Heart left ventricle (tissue), 16 donors: ENCODE data around the gene TBC1D3B. TPM values are rescaled to one million over a fixed set of nuclear protein-coding genes. Genes with fewer than 3 reads are reported as not detected.

Source experiments
- ATAC-seq, 4 donors: fragments of 200-7000 bp; cut with Tn5 transposase; one replicate each; pipeline ENCODE4 v1.9.1; 2020 to 2022; ENCODE audit warnings: moderate library complexity in 4 of 4, mild to moderate bottlenecking in 3 of 4, moderate number of reproducible peaks in 1 of 4
- DNase-seq, 5 donors: peaks; one replicate each; pipeline ENCODE4 v3.0.0-alpha.2; 2020
- H3K27ac ChIP-seq, 12 donors: fragments of 200-600 bp; sonication (generic) in 4 of 12; one replicate each; pipeline versions ENCODE4 v1.5.0 to v1.8.0; 2016 to 2022; ENCODE audit warnings: mild to moderate bottlenecking in 2 of 12
- H3K27me3 ChIP-seq, 9 donors: fragments of 200-600 bp; sonication (generic) in 2 of 9; one replicate each; pipeline versions ENCODE4 v1.5.1 to v1.8.0; 2016 to 2022; ENCODE audit warnings: mild to moderate bottlenecking in 3 of 9
- H3K36me3 ChIP-seq, 9 donors: fragments of 200-600 bp; sonication (generic) in 2 of 9; one replicate each; pipeline versions ENCODE4 v1.5.0 to v1.8.0; 2018 to 2022; ENCODE audit warnings: mild to moderate bottlenecking in 2 of 9
- H3K4me1 ChIP-seq, 12 donors: fragments of 200-600 bp; sonication (generic) in 4 of 12; one replicate each; pipeline versions ENCODE4 v1.5.0 to v1.8.0; 2016 to 2022; ENCODE audit warnings: mild to moderate bottlenecking in 3 of 12
- H3K4me3 ChIP-seq, 12 donors: fragments of 200-600 bp; sonication (generic) in 4 of 12; one replicate each; pipeline versions ENCODE4 v1.5.0 to v1.8.0; 2017 to 2022; ENCODE audit warnings: mild to moderate bottlenecking in 9 of 12, moderate library complexity in 4 of 12
- H3K9me3 ChIP-seq, 12 donors: fragments of 200-600 bp; sonication (generic) in 4 of 12; one replicate each; pipeline versions ENCODE4 v1.5.0 to v1.8.0; 2016 to 2022; ENCODE audit warnings: mild to moderate bottlenecking in 1 of 12
- POLR2A ChIP-seq, 2 donors: fragments of 450-650 bp; IDR thresholded peaks; one replicate each; pipeline ENCODE4 v1.6.1; 2017; ENCODE audit warnings: antibody characterized with exemption in 2 of 2, mild to moderate bottlenecking in 2 of 2, moderate library complexity in 2 of 2
- WGBS, 4 donors: extraction: QIAGEN DNeasy Blood & Tissue Kit in 2 of 4; methylation state at CpG; one replicate each; pipeline versions ENCODE4 v1.1.5 to v1.1.7; 2013 to 2018; 5-methylcytosine and 5-hydroxymethylcytosine counted together
- intact Hi-C, 10 donors: fragments of 100-400 bp; cut with DNase I; formaldehyde crosslinking; loops; one replicate each; pipeline versions ENCODE4 v1.11.1 to v1.14.2; 2022
- polyA plus RNA-seq, 2 donors: library from polyadenylated mRNA; stranded (reverse); fragments of 200-250 nt; gene quantifications; one replicate each; pipeline ENCODE4 v1.2.3, GENCODE V29; 2013
- total RNA-seq, 9 donors: library from RNA; depleted of rRNA in 2 of 9; stranded (reverse); fragments of >200 nt in 2 of 9; fragmentation: NEBNext Ultra II Directional in 3 of 9; extraction: Animal tissue kit (Norgen Biotek cat#: 25700) in 3 of 9; gene quantifications; one replicate each; pipeline versions ENCODE4 v1.1.0 to v1.2.4, GENCODE V29; 2016 to 2023
- TF ChIP-seq, protein P1 (sequence below), 12 donors: fragments of 200-600 bp; sonication (generic) in 4 of 12; IDR thresholded peaks; one replicate each; pipeline versions ENCODE4 v1.5.0 to v1.8.0; 2018 to 2022; ENCODE audit warnings: antibody characterized with exemption in 12 of 12, mild to moderate bottlenecking in 5 of 12
- donor health status: ischemic (EF 13 %, LVEDD 7.1; RV severe dilation, severe dysfunction).
- donor health status: healthy with polysubstance abuse.
- donor health status: DM: no; HTN: yes; CAD: no.
- donor health status: DM: no; HTN: no; CAD: no.
- donor health status: ischemic (EF 25% LVEDD 6.9; RV normal size, moderate dysfunction).
- donor health status: ischemic (EF 25% LVEDD 5.7; RV mildly dilated, moderate dysfunction).
- donor health status: healthy.
- donor health status: DM: yes; HTN: yes; CAD: no.
- donor health status: ischemic (EF 35%, LVEDD 5.7; RV mildly dilated, moderate dysfunction).
- donor health status: nonischemic (EF 11% LVEDD 7.7; RV severe dilation, severe dysfunction).
- donor health status: DM: yes; HTN: yes; CAD: no.
- donor health status: PGD.
- donor health status: ischemic (EF 29% LVEDD 5.4; RV normal size, mild dysfunction).
- donor health status: nonischemic (EF 23%, LVEDD 6.1; RV moderate dilation, normal function).

The TBC1D3B gene
- total and polyA plus RNA-seq, 11 donors, result 0.62 to 3.3 (median 1.4) TPM; not detected in 1

DNA sequence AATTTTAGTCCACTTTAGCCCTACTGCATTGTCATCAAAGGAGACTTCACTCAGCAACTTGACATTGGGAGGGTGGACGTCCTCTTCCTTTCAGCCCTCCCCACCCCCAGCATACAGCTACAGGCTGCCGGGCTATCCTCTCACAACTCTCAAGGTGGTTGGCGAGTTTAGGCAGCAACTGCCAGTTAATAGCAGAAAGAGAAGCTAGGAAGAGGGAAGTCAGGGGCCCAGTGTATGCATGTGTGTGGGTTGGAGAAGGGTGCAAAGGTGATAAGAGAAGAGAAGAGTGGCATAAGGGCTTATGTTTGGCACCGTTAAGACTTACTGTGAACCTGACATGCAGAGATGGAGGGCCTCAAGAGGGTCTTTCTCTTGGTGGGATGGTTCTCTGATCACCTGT, 41.0 kb downstream of the TBC1D3B start:
- Histone ChIP-seq H3K4me3 (no peak overlapping the region), H3K9me3 (no peaks in the 10 kb centered on the region), H3K36me3 (no peaks in the 10 kb centered on the region), H3K27me3 (peaks cover 0 to 31% (median 0%) of the 10 kb centered on the region in 9 donors), H3K4me1 (peaks cover 0 to 21% (median 0%) of the 10 kb centered on the region in 12 donors), H3K27ac (no peak overlapping the region)
- intact Hi-C loops, result no loop called here
- WGBS, 4 donors, result 72 to 90% (median 78%) methylated on average over 4 of the region's 4 CpGs
- ATAC-seq (no peak), DNase-seq (no peak)
- TF ChIP-seq, protein P1, sequence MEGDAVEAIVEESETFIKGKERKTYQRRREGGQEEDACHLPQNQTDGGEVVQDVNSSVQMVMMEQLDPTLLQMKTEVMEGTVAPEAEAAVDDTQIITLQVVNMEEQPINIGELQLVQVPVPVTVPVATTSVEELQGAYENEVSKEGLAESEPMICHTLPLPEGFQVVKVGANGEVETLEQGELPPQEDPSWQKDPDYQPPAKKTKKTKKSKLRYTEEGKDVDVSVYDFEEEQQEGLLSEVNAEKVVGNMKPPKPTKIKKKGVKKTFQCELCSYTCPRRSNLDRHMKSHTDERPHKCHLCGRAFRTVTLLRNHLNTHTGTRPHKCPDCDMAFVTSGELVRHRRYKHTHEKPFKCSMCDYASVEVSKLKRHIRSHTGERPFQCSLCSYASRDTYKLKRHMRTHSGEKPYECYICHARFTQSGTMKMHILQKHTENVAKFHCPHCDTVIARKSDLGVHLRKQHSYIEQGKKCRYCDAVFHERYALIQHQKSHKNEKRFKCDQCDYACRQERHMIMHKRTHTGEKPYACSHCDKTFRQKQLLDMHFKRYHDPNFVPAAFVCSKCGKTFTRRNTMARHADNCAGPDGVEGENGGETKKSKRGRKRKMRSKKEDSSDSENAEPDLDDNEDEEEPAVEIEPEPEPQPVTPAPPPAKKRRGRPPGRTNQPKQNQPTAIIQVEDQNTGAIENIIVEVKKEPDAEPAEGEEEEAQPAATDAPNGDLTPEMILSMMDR (IDR thresholded peaks at IDR 0.05), result no peak
- no peak for TF ChIP-seq POLR2A (IDR thresholded peaks at IDR 0.05)

- Histone ChIP-seq H3K4me3 (no peak overlapping the region), H3K36me3 (no peaks in the 10 kb centered on the region), H3K4me1 (peaks cover 0 to 22% (median 0%) of the 10 kb centered on the region in 12 donors), H3K9me3 (no peaks in the 10 kb centered on the region), H3K27me3 (peaks cover 0 to 31% (median 0%) of the 10 kb centered on the region in 9 donors), H3K27ac (no peak overlapping the region)
- intact Hi-C loops, result loop anchor here in 1 of 10 donors (5.0 kb wide), 1 partner anchor 146 kb away; the partner anchor contains the start of gene CCL14
- DNase-seq, result no peak
- ATAC-seq, result peak in 2 of 4 donors; percentile 22 to 29
- TF ChIP-seq POLR2A (IDR thresholded peaks at IDR 0.05), result no peak
- TF ChIP-seq, protein P1 (IDR thresholded peaks at IDR 0.05), result no peak
- WGBS, 4 donors, result 54 to 57% (median 55%) methylated on average over 4 of the region's 4 CpGs
Measured at GRCh38 chr17:36133602-36134236, 42.7 kb downstream of the TBC1D3B start.

GRCh38 chr17:36132421-36132831, 44.0 kb downstream of the TBC1D3B start:
- H3K4me3 ChIP-seq, result no peak overlapping the region
- H3K9me3 ChIP-seq, result no peaks in the 10 kb centered on the region
- peaks cover 0 to 22% (median 0%) of the 10 kb centered on the region in 12 donors for H3K4me1 ChIP-seq
- DNase-seq (no peak), ATAC-seq (no peak)
- TF ChIP-seq POLR2A (IDR thresholded peaks at IDR 0.05), result no peak
- TF ChIP-seq, protein P1 (IDR thresholded peaks at IDR 0.05), result no peak
- peaks cover 0 to 27% (median 0%) of the 10 kb centered on the region in 9 donors for H3K27me3 ChIP-seq
- intact Hi-C loops, result loop anchor here in 1 of 10 donors (5.0 kb wide), 1 partner anchor 145 kb away; the partner anchor contains the start of gene CCL14
- 49 to 70% (median 57%) methylated on average over 2 of the region's 2 CpGs for WGBS, 4 donors
- no peaks in the 10 kb centered on the region for H3K36me3 ChIP-seq
- H3K27ac ChIP-seq, result no peak overlapping the region

GRCh38 chr17:36131931-36132330, 44.5 kb downstream of the TBC1D3B start:
- intact Hi-C loops, result loop anchor here in 1 of 10 donors (5.0 kb wide), 1 partner anchor 145 kb away; the partner anchor contains the start of gene CCL14

More at GRCh38 chr17:36131931-36132330, 44.5 kb downstream of the TBC1D3B start:
- Histone ChIP-seq H3K27me3 (peaks cover 0 to 23% (median 0%) of the 10 kb centered on the region in 9 donors), H3K27ac (no peak overlapping the region), H3K4me3 (no peak overlapping the region), H3K4me1 (peaks cover 0 to 22% (median 0%) of the 10 kb centered on the region in 12 donors), H3K36me3 (no peaks in the 10 kb centered on the region), H3K9me3 (no peaks in the 10 kb centered on the region)
- WGBS, 4 donors, result 81 to 96% (median 85%) methylated on average over 3 of the region's 3 CpGs
- no peak for ATAC-seq
- no peak for TF ChIP-seq POLR2A (IDR thresholded peaks at IDR 0.05)
- TF ChIP-seq, protein P1 (IDR thresholded peaks at IDR 0.05), result no peak
- no peak for DNase-seq
